NCI-H2196 treated with DMSO at 0.1 percent for 48 hours (cell line): Measurements from ENCODE around the gene TRIM42.

Experiments
- DNase-seq: peaks from one replicate; lab custom pipeline; 2025; ENCODE audit not compliant: unreplicated experiment; lab: John Stamatoyannopoulos, UW

TRIM42 gene

DNA sequence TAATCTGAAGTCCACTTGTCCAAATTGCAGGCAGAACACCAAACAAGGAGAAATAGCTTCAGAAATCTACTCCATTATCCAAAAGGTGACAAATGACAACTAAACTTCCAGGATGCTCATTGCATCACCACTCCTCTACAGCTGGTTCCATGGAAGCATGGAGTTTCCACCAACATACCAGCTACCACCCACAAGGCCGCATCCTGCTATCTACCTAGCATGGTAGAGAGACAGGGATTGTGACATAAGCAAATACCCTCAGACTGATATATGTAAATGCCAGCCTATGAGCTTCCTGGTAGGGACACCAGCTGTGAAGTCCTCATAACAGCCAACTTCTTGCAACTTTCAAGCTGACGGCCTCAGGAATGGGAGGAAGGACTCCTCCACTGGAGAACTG is at the start of gene TRIM42:
Gene TRIM42 (plus strand): TSS at position 301 of the 400 bp plus-strand sequence. CDS start 166 bp downstream, outside the sequence.
- DNase-seq: no peak

DNA sequence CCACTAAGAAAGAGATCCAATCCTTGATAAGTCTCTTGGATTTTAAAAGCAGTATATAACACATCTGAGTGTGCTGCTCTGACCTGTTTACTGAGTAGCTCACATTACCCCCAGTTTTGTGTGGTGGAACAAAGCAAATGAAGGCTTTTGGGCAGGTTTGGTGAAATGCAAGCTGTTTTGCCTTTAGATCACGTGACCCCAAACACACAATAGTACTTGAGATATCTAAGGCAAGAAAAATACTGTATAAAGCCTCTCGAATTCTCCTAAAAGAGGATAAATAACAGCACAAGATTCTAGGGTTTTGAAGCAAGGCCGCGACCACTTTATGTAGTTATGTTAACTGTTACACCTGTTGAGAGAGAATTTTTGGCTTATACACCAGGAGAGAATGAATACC is 49.3 kb upstream of the TRIM42 start:
- DNase-seq: no peak

DNA sequence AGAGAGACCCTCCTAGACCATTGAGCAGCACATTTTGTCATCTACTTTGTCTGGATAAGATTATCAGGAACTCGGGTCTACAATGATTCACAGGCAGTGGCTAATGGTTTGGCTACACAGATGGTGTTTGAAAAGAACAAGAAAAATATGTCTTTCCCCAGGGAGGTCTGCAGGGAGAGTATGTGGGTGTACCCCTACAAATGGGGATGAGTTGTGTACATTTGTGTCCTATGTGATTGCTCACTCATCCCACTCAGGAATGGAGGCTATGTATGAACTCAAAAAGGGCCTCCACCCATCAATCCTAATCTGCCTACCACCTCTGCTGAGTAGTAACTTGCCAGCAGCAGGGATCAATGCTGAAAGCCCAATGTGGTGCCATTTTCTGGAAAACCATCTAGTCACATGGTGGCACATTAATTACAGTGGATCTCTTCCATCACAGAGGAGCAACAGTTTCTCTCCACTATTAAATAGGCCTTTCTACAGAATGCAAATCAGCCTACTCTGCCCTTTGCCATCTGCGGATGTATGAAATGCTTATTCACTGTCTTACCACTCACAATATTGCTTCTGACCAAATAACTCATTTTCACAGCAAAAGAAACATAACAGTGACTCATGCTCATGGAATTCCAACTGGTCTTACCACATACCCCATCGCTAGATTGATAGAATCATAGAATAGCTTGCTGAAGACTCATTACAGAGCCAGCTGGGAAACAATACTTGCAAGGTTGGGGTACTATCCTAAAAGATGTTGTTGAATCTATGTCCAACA is 48.3 kb upstream of the TRIM42 start:
- no peak for DNase-seq

DNA sequence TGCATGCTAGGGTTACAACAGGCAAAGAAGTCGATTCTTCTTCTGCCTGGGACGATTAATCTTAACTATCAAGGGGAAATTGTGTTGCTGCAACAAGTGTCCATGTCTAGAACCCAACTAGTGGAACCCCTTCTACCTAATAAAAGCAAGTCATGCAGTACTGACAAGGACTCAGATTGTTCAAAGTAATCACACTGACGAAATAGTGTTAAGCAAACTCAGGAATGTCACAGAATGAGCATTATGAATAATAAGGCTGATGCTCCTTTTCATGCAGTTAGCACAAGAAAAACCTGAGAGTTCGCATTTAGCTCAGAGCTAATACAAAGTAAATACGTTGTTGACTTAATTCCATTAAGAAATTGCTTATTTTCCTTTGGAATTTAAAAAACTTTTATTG is 47.5 kb upstream of the TRIM42 start:
- no peak for DNase-seq

DNA sequence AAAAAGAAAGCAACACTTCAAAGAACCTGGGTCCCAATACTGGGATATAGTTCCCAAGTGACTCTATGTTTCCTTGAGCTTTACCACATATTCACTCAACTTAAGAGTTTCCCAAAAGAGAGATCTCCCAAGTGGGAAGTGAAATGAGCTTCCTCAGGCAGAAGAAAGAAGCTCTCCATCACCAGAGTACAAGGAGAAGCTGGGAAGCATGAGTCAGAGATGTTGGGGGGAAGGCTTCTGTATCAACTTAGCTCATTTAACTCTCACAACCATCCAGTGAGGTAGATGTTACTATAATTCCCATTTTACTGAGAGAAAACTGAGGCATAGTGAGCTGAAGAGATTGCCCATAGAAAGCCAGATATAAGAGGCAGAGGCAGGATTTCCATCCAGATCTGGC is 47.0 kb upstream of the TRIM42 start:
- DNase-seq: no peak

DNA sequence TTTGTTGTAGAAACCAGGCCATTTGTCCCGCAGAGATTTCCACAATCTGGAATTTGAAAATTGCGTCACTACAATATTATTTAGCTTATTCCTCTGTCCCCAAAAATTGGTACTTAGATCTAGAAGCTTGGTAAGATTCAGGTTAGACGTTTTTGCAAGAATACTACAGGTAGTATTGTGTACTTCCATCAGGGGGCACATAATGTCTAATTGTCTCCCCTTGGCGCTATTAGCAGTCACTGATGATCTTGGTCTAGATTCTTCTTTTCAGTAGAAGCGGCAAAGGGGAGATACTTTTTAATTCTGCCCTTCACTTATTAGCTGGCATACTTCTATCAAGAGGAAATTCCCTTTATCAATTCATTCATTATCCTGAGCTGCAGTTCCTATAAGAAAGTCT is 42.6 kb upstream of the TRIM42 start:
- DNase-seq: no peak

DNA sequence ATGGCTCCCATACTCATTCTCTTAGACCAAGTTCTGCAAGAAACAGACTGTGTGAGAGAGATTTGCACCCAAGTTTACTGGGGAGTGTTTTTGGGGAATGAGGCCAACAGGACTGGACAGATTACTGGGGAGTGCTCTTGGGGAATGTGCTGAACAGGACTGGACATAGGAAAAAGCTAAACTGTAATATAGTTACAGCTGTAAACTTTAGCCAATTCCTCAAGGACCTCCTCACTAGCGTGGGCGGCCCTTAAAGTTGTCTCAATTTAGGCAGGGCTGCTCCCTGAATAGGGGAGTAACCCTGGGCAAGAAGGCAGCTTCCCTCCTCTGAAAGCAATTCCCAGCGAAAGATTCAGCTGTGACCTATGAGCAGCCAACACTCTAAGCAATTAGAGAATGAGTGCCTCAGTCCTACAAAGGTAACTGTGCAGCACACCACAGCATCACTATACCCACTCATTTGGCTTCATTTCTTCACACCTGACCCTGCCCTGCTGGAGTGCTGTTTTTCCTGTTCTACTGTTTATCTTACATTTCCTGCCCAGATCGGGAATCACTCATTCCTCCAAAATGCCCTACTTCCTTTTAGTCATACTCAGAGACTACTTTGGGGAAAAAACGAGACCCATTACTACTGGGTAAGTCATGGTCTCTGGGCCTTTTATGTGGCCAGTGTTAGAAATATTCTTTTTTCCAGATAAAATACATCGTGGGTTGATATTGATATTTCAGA is 41.3 kb upstream of the TRIM42 start:
- no peak for DNase-seq

DNA sequence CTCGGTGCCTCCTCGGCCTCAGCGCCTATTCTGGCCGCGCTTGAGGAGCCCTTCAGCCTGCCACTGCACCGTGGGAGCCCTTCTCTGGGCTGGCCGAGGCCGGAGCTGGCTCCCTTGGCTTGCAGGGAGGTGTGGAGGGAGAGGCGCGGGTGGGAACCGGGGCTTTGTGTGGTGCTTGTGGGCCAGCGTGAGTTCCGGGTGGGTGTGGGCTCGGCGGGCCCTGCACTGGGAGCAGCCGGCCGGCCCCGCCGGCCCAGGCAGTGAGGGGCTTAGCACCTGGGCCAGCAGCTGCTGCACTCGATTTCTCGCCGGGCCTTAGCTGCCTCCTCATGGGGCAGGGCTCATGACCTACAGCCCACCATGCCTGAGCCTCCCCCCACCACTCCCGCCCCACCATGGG is 26.6 kb upstream of the TRIM42 start:
- DNase-seq: no peak

DNA sequence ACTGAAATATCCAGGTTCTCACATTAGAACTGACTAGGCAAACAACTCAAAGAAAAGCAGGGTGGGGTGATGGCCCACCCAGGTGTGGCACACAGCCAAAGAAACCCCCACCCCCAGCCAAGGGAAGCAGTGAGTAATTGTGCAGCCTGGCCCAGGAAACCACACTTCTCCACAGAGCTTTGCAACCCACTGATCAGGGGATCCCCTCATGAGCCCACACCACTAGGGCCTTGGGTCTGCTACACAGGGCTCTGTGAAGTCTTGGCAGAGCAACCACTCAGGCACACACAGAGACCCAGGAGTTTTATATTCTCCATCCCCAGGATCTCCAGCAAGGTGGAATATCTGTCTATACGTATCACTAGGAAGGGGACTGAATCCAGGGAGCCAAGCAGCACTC is 22.2 kb upstream of the TRIM42 start:
- DNase-seq: no peak

DNA sequence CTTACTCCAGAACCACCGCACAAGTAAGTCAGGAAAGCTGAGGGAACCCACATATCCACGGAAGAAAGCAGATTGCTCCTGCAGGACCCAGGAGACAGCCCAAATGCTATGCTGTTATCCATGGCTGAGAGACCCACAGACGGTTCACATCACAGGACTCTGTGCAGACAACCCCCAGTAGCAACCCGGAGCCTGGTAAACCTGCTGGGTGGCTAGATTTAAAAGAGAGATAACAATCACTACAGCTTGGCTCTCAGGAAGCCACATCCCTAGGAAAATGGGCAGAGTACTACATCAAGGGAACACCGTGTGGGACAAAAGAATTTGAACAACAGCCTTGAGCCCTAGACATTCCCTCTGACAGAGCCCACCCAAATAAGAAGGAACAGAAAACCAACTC is 13.8 kb upstream of the TRIM42 start:
- no peak for DNase-seq

DNA sequence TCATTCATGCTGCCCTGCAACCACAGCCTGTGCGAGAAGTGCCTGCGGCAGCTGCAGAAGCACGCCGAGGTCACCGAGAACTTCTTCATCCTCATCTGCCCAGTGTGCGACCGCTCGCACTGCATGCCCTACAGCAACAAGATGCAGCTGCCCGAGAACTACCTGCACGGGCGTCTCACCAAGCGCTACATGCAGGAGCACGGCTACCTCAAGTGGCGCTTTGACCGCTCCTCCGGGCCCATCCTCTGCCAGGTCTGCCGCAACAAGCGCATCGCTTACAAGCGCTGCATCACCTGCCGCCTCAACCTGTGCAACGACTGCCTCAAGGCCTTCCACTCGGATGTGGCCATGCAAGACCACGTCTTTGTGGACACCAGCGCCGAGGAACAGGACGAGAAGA is 4.7 kb downstream of the TRIM42 start:
- no peak for DNase-seq

DNA sequence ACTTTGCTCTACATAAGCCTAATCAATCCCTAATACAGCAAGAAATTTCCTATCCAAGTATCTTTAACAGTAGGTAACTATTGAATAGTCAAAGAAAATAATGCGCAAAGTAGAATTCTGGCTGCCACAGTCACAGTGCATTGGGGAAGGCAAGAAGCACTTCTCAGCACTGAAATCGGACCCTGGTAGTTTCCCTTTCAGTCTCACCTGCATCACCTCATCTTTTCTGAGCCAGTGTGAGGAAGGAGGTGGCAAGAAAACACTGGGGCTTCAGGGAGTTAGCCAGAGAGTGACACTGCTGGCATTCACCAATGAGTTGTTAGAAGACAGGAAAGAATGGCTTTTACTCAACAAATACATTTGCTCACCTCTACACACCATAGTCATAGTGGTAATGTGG is 8.3 kb downstream of the TRIM42 start:
- no peak for DNase-seq

DNA sequence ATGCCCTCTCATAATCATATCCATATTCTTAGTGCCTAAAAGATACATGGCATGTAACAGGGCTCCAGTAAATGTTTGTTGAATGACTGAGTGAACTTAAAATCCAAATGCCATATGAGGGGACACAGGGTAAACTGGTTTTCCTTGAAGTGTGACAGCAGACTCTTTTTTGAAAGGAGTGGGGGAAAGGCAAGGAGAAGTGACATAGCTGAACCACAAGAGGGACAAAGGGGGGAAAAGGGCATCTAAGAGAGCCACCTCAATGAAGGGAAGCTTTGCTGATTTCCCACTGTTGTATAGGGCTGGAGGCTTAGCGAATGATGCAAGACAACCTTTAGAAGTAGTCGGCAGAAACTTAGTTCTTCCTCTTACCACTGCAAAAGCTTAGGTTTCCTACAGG is 9.1 kb downstream of the TRIM42 start:
- no peak for DNase-seq

DNA sequence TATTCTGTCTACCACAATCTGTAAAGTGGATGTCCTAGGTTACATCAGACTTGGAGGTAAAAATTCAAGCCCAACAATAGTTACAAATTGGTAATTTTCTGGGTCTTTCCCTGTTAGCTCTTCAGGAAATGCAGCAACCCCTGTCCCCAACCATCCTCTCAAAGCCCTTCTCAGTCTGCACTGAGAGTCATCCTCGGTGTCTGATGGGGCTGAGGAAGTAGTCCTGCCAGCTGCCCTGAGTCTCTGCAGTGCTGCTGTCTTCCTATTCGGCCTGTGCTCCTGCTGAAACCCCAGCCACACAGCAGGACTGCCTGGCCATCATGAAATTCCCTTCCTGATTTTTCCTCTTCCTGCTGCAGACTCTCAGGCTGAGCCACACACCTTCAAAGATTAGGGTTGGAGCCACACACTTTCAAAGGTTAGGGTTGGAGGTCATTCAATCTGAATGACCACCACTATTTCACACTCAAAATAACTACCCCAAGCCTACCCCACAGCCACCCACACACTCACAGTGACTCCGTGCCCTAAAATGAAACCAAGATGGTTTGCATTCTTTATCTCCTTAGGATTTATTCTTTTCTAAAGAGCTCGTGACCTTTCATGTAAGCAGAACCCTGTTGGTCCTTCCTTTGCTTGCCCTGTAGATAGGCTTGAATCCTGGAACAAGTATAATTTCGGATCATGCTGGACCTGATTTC is 17.6 kb downstream of the TRIM42 start:
- no peak for DNase-seq

DNA sequence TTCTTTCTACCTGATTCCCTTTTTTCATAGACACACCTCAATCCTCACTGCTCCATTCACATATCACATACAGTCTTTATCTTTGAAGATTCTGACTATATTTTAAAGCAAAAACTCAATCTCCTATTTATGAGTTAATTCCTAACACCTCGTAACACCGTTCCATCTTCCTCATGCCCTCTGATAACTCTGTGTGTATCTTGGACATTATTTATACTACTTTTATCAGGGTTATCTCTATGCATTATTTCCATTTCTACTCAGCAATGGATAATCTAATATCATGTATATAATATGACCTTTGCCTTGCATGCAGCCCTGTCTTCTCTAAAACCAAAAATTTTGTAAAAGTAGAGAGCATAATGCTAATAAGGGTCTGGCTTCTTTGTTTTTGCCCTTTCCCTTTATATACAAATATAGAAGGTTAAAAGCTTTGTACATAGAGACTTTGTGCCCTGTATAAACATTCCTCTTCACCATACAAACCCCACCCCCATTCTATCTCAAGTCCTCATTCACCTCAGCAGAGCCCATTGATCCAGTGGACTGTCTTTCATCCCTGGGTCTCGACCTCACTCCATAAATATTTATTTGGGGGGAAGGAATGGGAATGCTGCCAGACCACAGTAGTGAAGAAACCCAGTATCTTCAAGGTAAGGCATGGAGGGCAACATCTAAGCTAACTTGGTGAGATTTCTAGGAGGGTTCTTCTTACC is 21.8 kb downstream of the TRIM42 start:
- no peak for DNase-seq

DNA sequence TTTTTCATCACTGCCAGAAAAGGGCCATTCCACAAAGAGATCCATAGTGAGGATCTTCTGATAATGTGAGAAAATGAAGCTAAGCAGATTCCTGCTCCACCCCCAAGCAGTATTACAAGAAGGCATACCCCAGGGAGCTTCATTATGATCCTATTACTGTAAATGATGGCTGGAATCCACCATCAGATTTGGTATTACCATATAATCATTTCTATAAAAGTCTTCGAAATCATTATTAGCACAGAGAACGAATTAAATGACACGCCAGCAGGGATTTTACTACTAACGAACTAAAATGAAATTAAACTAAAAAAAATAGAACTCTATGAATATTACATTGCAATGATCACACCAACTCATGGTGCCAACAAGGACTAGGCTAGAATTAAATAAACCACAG is 24.4 kb downstream of the TRIM42 start:
- DNase-seq: no peak

DNA sequence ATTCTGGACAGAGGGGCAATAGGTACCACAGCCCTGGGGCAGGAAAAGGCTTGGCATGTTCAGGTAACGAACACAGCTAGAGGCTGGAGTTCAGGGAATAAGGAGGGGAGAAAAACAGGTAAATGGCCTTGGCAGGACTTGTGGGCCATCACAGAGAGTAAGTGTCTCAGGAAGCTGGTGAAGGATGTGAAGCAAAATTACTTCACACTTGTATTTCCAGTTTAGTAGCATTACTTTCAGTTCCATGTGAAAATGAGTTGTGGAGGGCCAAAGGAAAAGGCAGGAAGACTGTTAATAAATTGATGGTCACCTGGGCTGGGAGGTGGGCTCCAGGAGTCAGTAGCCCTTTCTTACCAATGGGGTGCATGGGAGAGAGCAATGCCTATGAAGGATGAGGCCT is 25.6 kb downstream of the TRIM42 start:
- no peak for DNase-seq

DNA sequence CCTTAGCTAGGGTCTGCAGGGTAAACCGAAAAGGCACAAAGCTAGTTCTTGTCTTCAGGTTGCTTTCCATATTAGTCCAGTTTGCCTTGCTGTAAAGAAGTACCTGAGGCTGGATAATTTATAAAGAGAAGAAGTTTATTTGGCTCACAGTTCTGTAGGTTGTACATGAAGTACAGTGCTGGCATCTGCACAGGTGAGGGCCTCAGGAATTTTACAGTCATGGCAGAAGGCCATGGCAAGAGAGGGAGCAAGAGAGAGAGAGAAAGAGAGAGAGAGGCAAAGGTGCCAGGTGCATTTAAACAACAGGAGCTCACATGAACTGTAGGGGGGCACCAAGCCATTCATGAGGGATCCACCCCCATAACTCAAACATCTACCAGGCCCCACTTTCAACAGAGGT is 26.9 kb downstream of the TRIM42 start:
- DNase-seq: no peak

DNA sequence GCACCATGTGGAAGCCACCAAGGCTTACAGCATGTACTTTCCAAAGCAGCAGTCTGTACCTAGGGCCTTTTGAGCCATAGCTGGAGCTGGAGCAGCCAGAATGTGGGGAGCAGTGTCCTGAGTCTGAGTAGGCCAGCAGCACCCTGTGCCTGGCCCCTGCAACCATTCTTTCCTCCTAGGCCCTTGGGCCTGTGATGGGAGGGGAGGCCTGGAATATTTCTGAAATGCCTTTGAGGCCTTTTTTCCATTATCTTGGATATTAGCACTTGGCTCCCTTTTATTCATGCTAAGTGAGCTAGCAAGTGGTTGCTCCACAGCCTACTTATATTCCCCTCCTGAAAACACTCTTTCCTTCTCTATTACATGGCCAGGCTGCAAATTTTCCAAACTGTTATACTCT is 28.1 kb downstream of the TRIM42 start:
- no peak for DNase-seq

DNA sequence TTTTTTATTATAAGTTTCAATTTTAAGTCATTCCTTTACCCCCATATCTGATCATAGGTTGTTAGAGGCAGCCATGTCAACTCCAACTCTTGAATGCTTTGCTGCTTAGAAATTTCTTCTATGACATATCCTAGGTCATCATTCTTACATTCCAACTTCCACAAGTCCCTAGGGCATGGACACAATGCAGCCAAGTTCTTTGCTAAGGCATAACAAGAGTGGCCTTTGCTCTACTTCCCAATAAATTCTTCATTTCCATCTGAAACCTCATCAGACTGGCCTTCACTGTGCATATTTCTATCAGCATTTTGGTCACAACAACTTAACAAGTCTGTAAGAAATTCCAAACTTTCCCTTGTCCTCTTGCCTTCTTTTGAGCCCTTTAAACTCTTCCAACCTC is 28.5 kb downstream of the TRIM42 start:
- DNase-seq: no peak

DNA sequence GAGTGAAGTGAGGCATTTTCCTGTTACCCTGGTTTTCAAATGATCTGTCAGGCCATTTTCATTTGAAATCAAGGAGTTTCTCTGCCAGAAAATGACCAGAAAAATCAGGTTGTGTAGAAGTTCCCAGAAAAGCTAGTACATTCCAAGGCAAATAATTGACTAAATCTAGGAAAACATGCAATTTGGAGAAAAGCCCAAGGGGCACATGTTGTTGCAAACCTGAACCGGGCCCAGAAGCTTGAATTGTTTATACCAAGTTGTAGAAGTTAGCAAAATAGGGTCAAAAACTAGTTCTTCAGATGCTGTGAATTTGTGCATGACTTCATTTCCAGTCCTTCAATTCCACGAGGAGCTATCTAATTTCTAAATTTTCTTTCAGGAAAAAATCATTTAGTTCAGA is 31.0 kb downstream of the TRIM42 start:
- DNase-seq: no peak
